Measurements from ENCODE around the gene TRIM44.

DNA sequence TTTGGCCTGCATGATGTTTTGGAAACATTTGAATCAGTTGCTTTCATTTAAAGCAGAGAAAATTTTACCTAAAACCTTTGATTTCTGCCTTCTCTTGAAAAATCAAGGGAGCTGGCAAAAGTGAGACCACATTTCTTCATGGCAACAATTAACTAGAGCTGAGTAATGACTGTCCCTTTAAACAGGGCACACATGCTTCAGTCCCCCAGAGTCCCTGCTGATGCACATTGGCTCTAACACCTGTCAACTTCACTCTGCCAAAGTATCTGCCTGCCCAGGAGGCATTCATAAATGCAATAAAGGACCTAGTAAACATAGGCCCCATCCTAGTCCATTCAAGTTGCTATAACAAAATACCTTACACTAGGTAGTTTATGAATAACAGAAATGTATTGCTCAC is 194.2 kb downstream of the TRIM44 start:
- TF ChIP-seq, protein P1, sequence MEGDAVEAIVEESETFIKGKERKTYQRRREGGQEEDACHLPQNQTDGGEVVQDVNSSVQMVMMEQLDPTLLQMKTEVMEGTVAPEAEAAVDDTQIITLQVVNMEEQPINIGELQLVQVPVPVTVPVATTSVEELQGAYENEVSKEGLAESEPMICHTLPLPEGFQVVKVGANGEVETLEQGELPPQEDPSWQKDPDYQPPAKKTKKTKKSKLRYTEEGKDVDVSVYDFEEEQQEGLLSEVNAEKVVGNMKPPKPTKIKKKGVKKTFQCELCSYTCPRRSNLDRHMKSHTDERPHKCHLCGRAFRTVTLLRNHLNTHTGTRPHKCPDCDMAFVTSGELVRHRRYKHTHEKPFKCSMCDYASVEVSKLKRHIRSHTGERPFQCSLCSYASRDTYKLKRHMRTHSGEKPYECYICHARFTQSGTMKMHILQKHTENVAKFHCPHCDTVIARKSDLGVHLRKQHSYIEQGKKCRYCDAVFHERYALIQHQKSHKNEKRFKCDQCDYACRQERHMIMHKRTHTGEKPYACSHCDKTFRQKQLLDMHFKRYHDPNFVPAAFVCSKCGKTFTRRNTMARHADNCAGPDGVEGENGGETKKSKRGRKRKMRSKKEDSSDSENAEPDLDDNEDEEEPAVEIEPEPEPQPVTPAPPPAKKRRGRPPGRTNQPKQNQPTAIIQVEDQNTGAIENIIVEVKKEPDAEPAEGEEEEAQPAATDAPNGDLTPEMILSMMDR (conservative IDR thresholded peaks at IDR 0.05 in 1 of 2, IDR thresholded peaks at IDR 0.05 in 1 of 2; ENCODE audit: extremely low read depth in 1 of 2, insufficient read depth in 1 of 2, low read depth in 1 of 2, low read length in 2 of 2): no peak
- TF ChIP-seq EZH2 (IDR thresholded peaks at IDR 0.05; ENCODE audit: borderline replicate concordance, low read length): no peak
